Measurements from ENCODE around the gene APOB. TPM values are rescaled to one million over a fixed set of nuclear protein-coding genes. Genes with fewer than 3 reads are reported as not detected.

APOB gene
- total and polyA plus RNA-seq, 2 of the 8 experiments (the other 6 are each of a cell fraction or from before 2014, with no cell fraction given) = 0.15 to 0.61 TPM

- Histone ChIP-seq H3K14ac (ENCODE audit: insufficient read length) (no peak overlapping the region), H3K9ac (replicated peaks in 1 of 4; ENCODE audit: extremely low read depth in 1 of 4, low read depth in 3 of 4, low read length in 3 of 4) (no peak overlapping the region), H3K4ac (replicated peaks; ENCODE audit: insufficient read length, low read depth, low read length) (no peak overlapping the region), H4K8ac (ENCODE audit: extremely low read depth, insufficient read depth, low read length) (no peak overlapping the region), H3K79me2 (ENCODE audit: control insufficient read depth in 1 of 2, insufficient read depth in 2 of 2, low read length in 2 of 2) (no peaks in the 10 kb centered on the region), H2BK12ac (ENCODE audit: low read depth, low read length) (no peak overlapping the region), H4K5ac (ENCODE audit: insufficient read length, low read depth, low read length) (no peak overlapping the region), H3K36me3 (ENCODE audit: control insufficient read depth in 2 of 4, insufficient read depth in 4 of 4, low read length in 3 of 4) (no peaks in the 10 kb centered on the region), H2AK5ac (ENCODE audit: low read depth, low read length) (no peak overlapping the region), H2AFZ (ENCODE audit: low read length) (no peak overlapping the region), H3K27ac (ENCODE audit: low read depth, low read length) (no peak overlapping the region), H3K56ac (replicated peaks; ENCODE audit: insufficient read length, low read depth, low read length) (no peak overlapping the region), H3K18ac (ENCODE audit: extremely low read depth, low read length) (no peak overlapping the region), H2BK20ac (ENCODE audit: low read length) (no peak overlapping the region), H2BK120ac (replicated peaks; ENCODE audit: low read depth, low read length) (no peak overlapping the region), H3K23me2 (ENCODE audit: low read depth, low read length) (peaks cover 2% of the 10 kb centered on the region; the same call in 1 of the 2 replicates), H3K4me1 (replicated peaks in 1 of 4; ENCODE audit: control insufficient read depth in 3 of 4, insufficient read depth in 4 of 4, low read length in 3 of 4) (no peaks in the 10 kb centered on the region), H3K79me1 (ENCODE audit: low read depth, low read length) (no peaks in the 10 kb centered on the region), H3K23ac (ENCODE audit: insufficient read length) (no peak overlapping the region), H3K4me3 (ENCODE audit: extremely low read depth in 1 of 4, insufficient read depth in 2 of 4, low read depth in 3 of 4, low read length in 4 of 4) (no peak overlapping the region), H3K9me3 (ENCODE audit: insufficient read depth in 2 of 2, low read depth in 1 of 2, low read length in 1 of 2) (no peaks in the 10 kb centered on the region; a peak in 2 of 4 replicates), H3K27me3 (replicated peaks in 1 of 4; ENCODE audit: control insufficient read depth in 3 of 4, extremely low read depth in 1 of 4, insufficient read depth in 3 of 4, low read length in 3 of 4) (no peaks in the 10 kb centered on the region; a peak in 1 of 7 replicates), H2BK15ac (ENCODE audit: low read length) (no peak overlapping the region), H3K4me2 (ENCODE audit: insufficient read depth in 1 of 2, low read depth in 2 of 2, low read length in 2 of 2) (no peak overlapping the region), H4K20me1 (replicated peaks in 1 of 2; ENCODE audit: control insufficient read depth in 1 of 2, insufficient read depth in 2 of 2, low read length in 2 of 2) (no peaks in the 10 kb centered on the region), H2BK5ac (ENCODE audit: low read depth, low read length) (no peak overlapping the region), H4K91ac (replicated peaks; ENCODE audit: insufficient read length, low read length) (no peak overlapping the region)
- no peak for FAIRE-seq
- CTCF ChIA-PET (ENCODE audit: partially characterized antibody) = no interaction called here
- POLR2A ChIA-PET (ENCODE audit: partially characterized antibody) = no interaction called here
- no peak for TF ChIP-seq HDAC6 (IDR thresholded peaks at IDR 0.05; ENCODE audit: low read depth, low read length)
- no peak for TF ChIP-seq KDM5A (IDR thresholded peaks at IDR 0.05; ENCODE audit: low read length)
- no peak for TF ChIP-seq POLR2A (IDR thresholded peaks at IDR 0.05; ENCODE audit: control extremely low read depth in 1 of 2, low read depth in 2 of 2, low read length in 2 of 2)
- no peak for TF ChIP-seq MAX (IDR thresholded peaks at IDR 0.05)
- 94% methylated on average over 2 of the region's 2 CpGs; no CpG with 5 or more reads in 1 of the 2 experiments for WGBS, 2 experiments (ENCODE audit: extremely low coverage in 1 of 2, insufficient coverage in 1 of 2, insufficient read length in 1 of 2, insufficient replicate concordance in 2 of 2, low coverage in 1 of 2, low lambda C conversion rate in 2 of 2, missing lambda C conversion rate in 1 of 2)
- no peak for DNase-seq (ENCODE audit: low read depth in 1 of 2, low spot score in 2 of 2)
These were observed 40.2 kb downstream of the APOB start for GRCh38 chr2:21003572-21004180.

Measured in H1 (cell line).